GM21367 (cell line): ENCODE data around the gene LLGL1.
"Not testable (repeated sequence)": the region's sequence is repeated elsewhere in the genome, so short reads cannot be mapped to it uniquely, and the experiment has no call there.

Source experiments
- ATAC-seq: cut with Tn5 transposase; IDR thresholded peaks from one replicate; pipeline ENCODE4 v1.9.1; 2021; ENCODE audit not compliant: unreplicated experiment

LLGL1 gene

GRCh38 chr17:18194394-18194793, 31.0 kb upstream of the LLGL1 start:
- no peak for ATAC-seq

- no peak for ATAC-seq
Observed at GRCh38 chr17:18194804-18195203, 30.6 kb upstream of the LLGL1 start.

- ATAC-seq: no peak
Observed at GRCh38 chr17:18195246-18195645, 30.2 kb upstream of the LLGL1 start.

- ATAC-seq: no peak
Observed at GRCh38 chr17:18197535-18198194, 27.8 kb upstream of the LLGL1 start.

GRCh38 chr17:18198530-18198929, 26.9 kb upstream of the LLGL1 start:
- ATAC-seq: no peak

- no peak for ATAC-seq
Observed at GRCh38 chr17:18201108-18201507, 24.3 kb upstream of the LLGL1 start.

GRCh38 chr17:18203308-18203707, 22.1 kb upstream of the LLGL1 start:
- ATAC-seq: no peak

- ATAC-seq: no peak
Observed at GRCh38 chr17:18205861-18206260, 19.6 kb upstream of the LLGL1 start.

GRCh38 chr17:18206962-18207361, 18.5 kb upstream of the LLGL1 start:
- ATAC-seq: no peak

GRCh38 chr17:18208092-18208491, 17.3 kb upstream of the LLGL1 start:
- ATAC-seq: no peak

- ATAC-seq: no peak
Observed at GRCh38 chr17:18213666-18214270, 11.7 kb upstream of the LLGL1 start.

GRCh38 chr17:18216906-18217305, 8.5 kb upstream of the LLGL1 start:
- ATAC-seq: not testable (repeated sequence)

GRCh38 chr17:18217412-18218015, 7.9 kb upstream of the LLGL1 start:
- no peak for ATAC-seq

GRCh38 chr17:18218756-18219415, 6.5 kb upstream of the LLGL1 start:
- ATAC-seq: no peak

- ATAC-seq: no peak
Observed at GRCh38 chr17:18224053-18224386, 1.4 kb upstream of the LLGL1 start.

GRCh38 chr17:18224387-18225120, 881 bp upstream of the LLGL1 start:
- no peak for ATAC-seq

GRCh38 chr17:18225642-18226283, 328 bp downstream of the LLGL1 start:
- peak; percentile 6 for ATAC-seq

- no peak for ATAC-seq
Observed at GRCh38 chr17:18226284-18226945, 980 bp downstream of the LLGL1 start.

GRCh38 chr17:18227635-18228034, 2.2 kb downstream of the LLGL1 start:
- ATAC-seq: no peak

GRCh38 chr17:18228176-18228682, 2.8 kb downstream of the LLGL1 start:
- no peak for ATAC-seq
